NT2/D1 (cell line): ENCODE results near the gene NDUFC1.

Experiments used
- SUZ12 ChIP-seq: IDR thresholded peaks from 2 replicates; pipeline ENCODE4 v1.6.1; 2011; ENCODE audit not compliant: insufficient read length, insufficient read depth; ENCODE audit errors: extremely low read depth
- YY1 ChIP-seq: IDR thresholded peaks from 2 replicates; pipeline ENCODE4 v1.6.1; 2011; ENCODE audit not compliant: insufficient read length, insufficient read depth
- ZNF274 ChIP-seq: IDR thresholded peaks from 2 replicates; pipeline ENCODE4 v1.6.1; 2011; ENCODE audit warnings: mild to moderate bottlenecking, low read depth, low read length

GRCh38 chr4:139337612-139338011, 35.3 kb upstream of the NDUFC1 start:
- TF ChIP-seq ZNF274 (no peak), YY1 (no peak), SUZ12 (no peak)
